GM23338 (cell line): Measurements from ENCODE around the gene RFPL2. TPM values are rescaled to one million over a fixed set of nuclear protein-coding genes. Genes with fewer than 3 reads are reported as not detected.

Experiments
- ATAC-seq: fragments of 200-7000 bp; cut with Tn5 transposase; 3 replicates; pipeline ENCODE4 v1.9.1; 2020
- DNase-seq: peaks from one replicate; pipeline ENCODE4 v3.0.0-alpha.2; 2015; ENCODE audit warnings: low spot score
- H2AFZ ChIP-seq: fragments of 200-600 bp; sonication (generic); 2 replicates; pipeline ENCODE4 v1.8.0; 2016; ENCODE audit warnings: antibody characterized with exemption, mild to moderate bottlenecking, moderate library complexity
- H3F3A ChIP-seq: fragments of 200-600 bp; sonication (generic); replicated peaks from 2 replicates; pipeline ENCODE4 v1.8.0; 2017; ENCODE audit warnings: antibody characterized with exemption, mixed run types, low read depth
- H3K27ac ChIP-seq: fragments of 200-600 bp; sonication (generic); 2 replicates; pipeline ENCODE4 v1.6.1; 2016; ENCODE audit warnings: low read depth
- H3K27me3 ChIP-seq: fragments of 200-600 bp; sonication (generic); 2 replicates; pipeline ENCODE4 v1.8.0; 2016; ENCODE audit warnings: mild to moderate bottlenecking, mixed run types, moderate library complexity; ENCODE audit not compliant: insufficient read depth
- H3K36me3 ChIP-seq: fragments of 200-600 bp; sonication (generic); 2 replicates; pipeline ENCODE4 v1.8.0; 2016; ENCODE audit warnings: mild to moderate bottlenecking; ENCODE audit not compliant: insufficient read depth
- H3K4me1 ChIP-seq: fragments of 200-600 bp; sonication (generic); 2 replicates; pipeline ENCODE4 v1.8.0; 2016; ENCODE audit warnings: mild to moderate bottlenecking, moderate library complexity; ENCODE audit not compliant: insufficient read depth
- H3K4me2 ChIP-seq: fragments of 200-600 bp; sonication (generic); 2 replicates; pipeline ENCODE4 v1.7.1; 2017; ENCODE audit warnings: mixed run types
- H3K4me3 ChIP-seq: fragments of 200-600 bp; sonication (generic); 2 replicates; pipeline ENCODE4 v1.6.1; 2016; ENCODE audit warnings: mixed run types
- H3K79me2 ChIP-seq: fragments of 200-600 bp; sonication (generic); replicated peaks from 2 replicates; pipeline ENCODE4 v1.8.0; 2017; ENCODE audit warnings: mild to moderate bottlenecking; ENCODE audit not compliant: insufficient read depth
- H3K9me2 ChIP-seq: fragments of 200-600 bp; sonication (generic); 2 replicates; pipeline ENCODE4 v1.8.0; 2017; ENCODE audit not compliant: insufficient read depth
- H4K20me1 ChIP-seq: fragments of 200-600 bp; sonication (generic); replicated peaks from 2 replicates; pipeline ENCODE4 v1.8.0; 2017; ENCODE audit warnings: mild to moderate bottlenecking; ENCODE audit not compliant: insufficient read depth
- H3K27ac Mint-ChIP-seq: 2 replicates; pipeline ENCODE4 v1.8.0; 2020; ENCODE audit warnings: inconsistent platforms, mild to moderate bottlenecking, moderate library complexity, mixed read lengths
- H3K27me3 Mint-ChIP-seq: 3 replicates; pipeline ENCODE4 v1.8.0; 2022; ENCODE audit warnings: low read depth, mild to moderate bottlenecking, moderate library complexity, mixed read lengths, inconsistent platforms; ENCODE audit not compliant: insufficient read depth, poor library complexity
- H3K36me3 Mint-ChIP-seq: 3 replicates; pipeline ENCODE4 v1.8.0; 2021; ENCODE audit warnings: low read depth, mild to moderate bottlenecking, inconsistent platforms, moderate library complexity, mixed read lengths
- H3K4me1 Mint-ChIP-seq: 3 replicates; pipeline ENCODE4 v1.8.0; 2020; ENCODE audit warnings: mild to moderate bottlenecking, inconsistent platforms, mixed read lengths
- H3K4me3 Mint-ChIP-seq: 3 replicates; pipeline ENCODE4 v1.8.0; 2021; ENCODE audit warnings: moderate library complexity, mild to moderate bottlenecking, inconsistent platforms, mixed read lengths
- H3K9me3 Mint-ChIP-seq: 3 replicates; pipeline ENCODE4 v1.8.0; 2020; ENCODE audit warnings: moderate library complexity, mild to moderate bottlenecking, inconsistent platforms, mixed read lengths
- CREB1 ChIP-seq: fragments of 250-450 bp; sonication (Bioruptor Pico); IDR thresholded peaks from 2 replicates; pipeline ENCODE4 v1.5.0; 2020; ENCODE audit warnings: low read depth, mild to moderate bottlenecking, moderate library complexity
- EZH2 ChIP-seq: fragments of 200-600 bp; sonication (generic); IDR thresholded peaks from one replicate; pipeline ENCODE4 v1.8.0; 2017; ENCODE audit warnings: antibody characterized with exemption, mild to moderate bottlenecking, low read depth; ENCODE audit not compliant: unreplicated experiment
- NANOG ChIP-seq: IDR thresholded peaks from 2 replicates; pipeline ENCODE4 v1.6.1; 2016; ENCODE audit warnings: antibody characterized with exemption, borderline replicate concordance
- STAT1 ChIP-seq: IDR thresholded peaks from one replicate; pipeline ENCODE4 v1.6.1; 2016; ENCODE audit warnings: antibody characterized with exemption; ENCODE audit not compliant: unreplicated experiment
- ZNF331 ChIP-seq: fragments of 250-450 bp; sonication (Bioruptor Pico); IDR thresholded peaks from 2 replicates; pipeline ENCODE4 v1.5.0; 2020; ENCODE audit warnings: low read depth, mild to moderate bottlenecking, moderate library complexity
- polyA plus RNA-seq: library from polyadenylated mRNA; unstranded; fragments of >200 nt; fragmentation: Nextera tagmentation; extraction: Ambion mirVana; gene quantifications from 2 replicates; pipeline ENCODE4 v1.2.1, GENCODE V29; 2016
- total RNA-seq: library from RNA; depleted of rRNA; stranded (reverse); fragments of >200 nt; shearing (Covaris generic); gene quantifications from 2 replicates; pipeline ENCODE4 v1.2.3, GENCODE V29; 2014
- TF ChIP-seq, protein P1 (sequence below), 2 experiments: fragments of 200-600 bp in 1 of 2; sonication (generic) in 1 of 2; conservative IDR thresholded peaks; 2 replicates each; pipeline versions ENCODE4 v1.5.1 to v1.6.1; 2016 to 2017; ENCODE audit warnings: antibody characterized with exemption in 2 of 2, low read depth in 2 of 2, mild to moderate bottlenecking in 2 of 2, moderate library complexity in 1 of 2
- TF ChIP-seq, protein P2 (sequence below): IDR thresholded peaks from one replicate; pipeline ENCODE4 v1.6.1; 2018; ENCODE audit warnings: antibody characterized with exemption; ENCODE audit not compliant: unreplicated experiment
- TF ChIP-seq, protein P3 (sequence below): fragments of 250-450 bp; sonication (Bioruptor Pico); IDR thresholded peaks from 2 replicates; pipeline ENCODE4 v1.5.0; 2020; ENCODE audit warnings: mild to moderate bottlenecking, moderate library complexity

RFPL2 gene
- total and polyA plus RNA-seq, 2 experiments from 2014 or later = 0.45 TPM; not detected in 1

DNA sequence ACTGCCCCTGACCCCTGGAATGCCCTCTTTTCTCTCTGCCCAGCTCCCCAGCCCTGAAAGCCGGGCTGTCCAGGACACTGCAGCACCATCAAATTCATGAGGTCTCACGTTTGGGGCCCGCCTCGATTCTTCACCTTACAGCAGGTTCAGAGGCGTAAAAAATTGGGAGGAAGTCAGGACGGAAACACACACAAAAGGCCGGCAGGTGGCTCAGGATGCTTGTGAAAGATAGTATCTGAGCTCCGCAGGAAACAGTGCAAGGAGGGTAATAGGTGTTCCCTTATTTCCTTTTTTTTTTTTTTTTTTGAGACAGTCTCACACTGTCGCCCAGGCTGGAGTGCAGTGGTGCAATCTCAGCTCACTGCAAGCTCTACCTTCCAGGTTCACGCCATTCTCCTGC, 4.1 kb downstream of the RFPL2 start:
- Mint-ChIP-seq H3K27ac (no peak overlapping the region), H3K4me3 (no peak overlapping the region), H3K4me1 (peaks cover 39% of the 10 kb centered on the region), H3K9me3 (no peaks in the 10 kb centered on the region), H3K36me3 (no peaks in the 10 kb centered on the region), H3K27me3 (peaks cover 43% of the 10 kb centered on the region)
- Histone ChIP-seq H4K20me1 (no peaks in the 10 kb centered on the region), H3K9me2 (no peaks in the 10 kb centered on the region), H3K4me1 (peaks cover 8% of the 10 kb centered on the region; the same call in 1 of the 2 replicates), H3K4me3 (no peak overlapping the region), H3K36me3 (no peaks in the 10 kb centered on the region), H2AFZ (no peak overlapping the region), H3K27ac (no peak overlapping the region), H3F3A (no peaks in the 10 kb centered on the region), H3K79me2 (no peaks in the 10 kb centered on the region), H3K4me2 (no peak overlapping the region), H3K27me3 (peaks cover 47% of the 10 kb centered on the region)
- ATAC-seq (no peak), DNase-seq (peak; percentile 45)
- TF ChIP-seq, protein P1, sequence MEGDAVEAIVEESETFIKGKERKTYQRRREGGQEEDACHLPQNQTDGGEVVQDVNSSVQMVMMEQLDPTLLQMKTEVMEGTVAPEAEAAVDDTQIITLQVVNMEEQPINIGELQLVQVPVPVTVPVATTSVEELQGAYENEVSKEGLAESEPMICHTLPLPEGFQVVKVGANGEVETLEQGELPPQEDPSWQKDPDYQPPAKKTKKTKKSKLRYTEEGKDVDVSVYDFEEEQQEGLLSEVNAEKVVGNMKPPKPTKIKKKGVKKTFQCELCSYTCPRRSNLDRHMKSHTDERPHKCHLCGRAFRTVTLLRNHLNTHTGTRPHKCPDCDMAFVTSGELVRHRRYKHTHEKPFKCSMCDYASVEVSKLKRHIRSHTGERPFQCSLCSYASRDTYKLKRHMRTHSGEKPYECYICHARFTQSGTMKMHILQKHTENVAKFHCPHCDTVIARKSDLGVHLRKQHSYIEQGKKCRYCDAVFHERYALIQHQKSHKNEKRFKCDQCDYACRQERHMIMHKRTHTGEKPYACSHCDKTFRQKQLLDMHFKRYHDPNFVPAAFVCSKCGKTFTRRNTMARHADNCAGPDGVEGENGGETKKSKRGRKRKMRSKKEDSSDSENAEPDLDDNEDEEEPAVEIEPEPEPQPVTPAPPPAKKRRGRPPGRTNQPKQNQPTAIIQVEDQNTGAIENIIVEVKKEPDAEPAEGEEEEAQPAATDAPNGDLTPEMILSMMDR (conservative IDR thresholded peaks at IDR 0.05; ENCODE audit: low read depth in 2 of 2) = peak in 1 of 2 experiments; percentile 12; a peak in 1 of 4 replicates
- no peak for TF ChIP-seq NANOG
- no peak for TF ChIP-seq EZH2
- TF ChIP-seq CREB1 (CRISPR knock-in tag) = no peak
- TF ChIP-seq, protein P2, sequence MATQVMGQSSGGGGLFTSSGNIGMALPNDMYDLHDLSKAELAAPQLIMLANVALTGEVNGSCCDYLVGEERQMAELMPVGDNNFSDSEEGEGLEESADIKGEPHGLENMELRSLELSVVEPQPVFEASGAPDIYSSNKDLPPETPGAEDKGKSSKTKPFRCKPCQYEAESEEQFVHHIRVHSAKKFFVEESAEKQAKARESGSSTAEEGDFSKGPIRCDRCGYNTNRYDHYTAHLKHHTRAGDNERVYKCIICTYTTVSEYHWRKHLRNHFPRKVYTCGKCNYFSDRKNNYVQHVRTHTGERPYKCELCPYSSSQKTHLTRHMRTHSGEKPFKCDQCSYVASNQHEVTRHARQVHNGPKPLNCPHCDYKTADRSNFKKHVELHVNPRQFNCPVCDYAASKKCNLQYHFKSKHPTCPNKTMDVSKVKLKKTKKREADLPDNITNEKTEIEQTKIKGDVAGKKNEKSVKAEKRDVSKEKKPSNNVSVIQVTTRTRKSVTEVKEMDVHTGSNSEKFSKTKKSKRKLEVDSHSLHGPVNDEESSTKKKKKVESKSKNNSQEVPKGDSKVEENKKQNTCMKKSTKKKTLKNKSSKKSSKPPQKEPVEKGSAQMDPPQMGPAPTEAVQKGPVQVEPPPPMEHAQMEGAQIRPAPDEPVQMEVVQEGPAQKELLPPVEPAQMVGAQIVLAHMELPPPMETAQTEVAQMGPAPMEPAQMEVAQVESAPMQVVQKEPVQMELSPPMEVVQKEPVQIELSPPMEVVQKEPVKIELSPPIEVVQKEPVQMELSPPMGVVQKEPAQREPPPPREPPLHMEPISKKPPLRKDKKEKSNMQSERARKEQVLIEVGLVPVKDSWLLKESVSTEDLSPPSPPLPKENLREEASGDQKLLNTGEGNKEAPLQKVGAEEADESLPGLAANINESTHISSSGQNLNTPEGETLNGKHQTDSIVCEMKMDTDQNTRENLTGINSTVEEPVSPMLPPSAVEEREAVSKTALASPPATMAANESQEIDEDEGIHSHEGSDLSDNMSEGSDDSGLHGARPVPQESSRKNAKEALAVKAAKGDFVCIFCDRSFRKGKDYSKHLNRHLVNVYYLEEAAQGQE = no peak

DNA sequence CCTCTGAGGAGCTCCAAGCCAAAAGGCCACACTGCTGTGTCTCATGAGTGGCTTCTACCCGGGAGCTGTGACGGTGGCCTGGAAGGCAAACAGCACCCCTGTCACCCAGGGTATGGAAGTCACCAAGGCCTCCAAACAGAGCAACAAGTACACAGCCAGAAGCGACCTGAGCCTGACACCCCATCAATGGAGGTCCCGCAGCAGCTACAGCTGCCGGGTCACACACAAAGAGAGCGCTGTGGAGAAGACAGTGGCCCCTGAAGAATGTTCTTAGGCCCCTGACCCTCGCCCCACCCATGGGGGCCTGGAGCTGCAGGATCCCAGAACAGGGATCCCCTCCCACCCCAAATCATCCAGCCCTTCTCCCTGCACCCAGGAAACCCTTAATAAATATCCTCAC, 4.9 kb downstream of the RFPL2 start:
- no peak for ATAC-seq
- no peak overlapping the region for H3K27ac ChIP-seq
- H4K20me1 ChIP-seq = no peaks in the 10 kb centered on the region
- no peak overlapping the region for H3K4me3 Mint-ChIP-seq
- DNase-seq = no peak
- no peak overlapping the region for H3K4me2 ChIP-seq
- H3F3A ChIP-seq = no peaks in the 10 kb centered on the region
- H3K36me3 Mint-ChIP-seq = no peaks in the 10 kb centered on the region
- no peaks in the 10 kb centered on the region for H3K9me3 Mint-ChIP-seq
- TF ChIP-seq EZH2 (no peak), ZNF331 (CRISPR knock-in tag) (no peak), CREB1 (CRISPR knock-in tag) (no peak), NANOG (no peak), STAT1 (no peak)
- TF ChIP-seq, protein P3, sequence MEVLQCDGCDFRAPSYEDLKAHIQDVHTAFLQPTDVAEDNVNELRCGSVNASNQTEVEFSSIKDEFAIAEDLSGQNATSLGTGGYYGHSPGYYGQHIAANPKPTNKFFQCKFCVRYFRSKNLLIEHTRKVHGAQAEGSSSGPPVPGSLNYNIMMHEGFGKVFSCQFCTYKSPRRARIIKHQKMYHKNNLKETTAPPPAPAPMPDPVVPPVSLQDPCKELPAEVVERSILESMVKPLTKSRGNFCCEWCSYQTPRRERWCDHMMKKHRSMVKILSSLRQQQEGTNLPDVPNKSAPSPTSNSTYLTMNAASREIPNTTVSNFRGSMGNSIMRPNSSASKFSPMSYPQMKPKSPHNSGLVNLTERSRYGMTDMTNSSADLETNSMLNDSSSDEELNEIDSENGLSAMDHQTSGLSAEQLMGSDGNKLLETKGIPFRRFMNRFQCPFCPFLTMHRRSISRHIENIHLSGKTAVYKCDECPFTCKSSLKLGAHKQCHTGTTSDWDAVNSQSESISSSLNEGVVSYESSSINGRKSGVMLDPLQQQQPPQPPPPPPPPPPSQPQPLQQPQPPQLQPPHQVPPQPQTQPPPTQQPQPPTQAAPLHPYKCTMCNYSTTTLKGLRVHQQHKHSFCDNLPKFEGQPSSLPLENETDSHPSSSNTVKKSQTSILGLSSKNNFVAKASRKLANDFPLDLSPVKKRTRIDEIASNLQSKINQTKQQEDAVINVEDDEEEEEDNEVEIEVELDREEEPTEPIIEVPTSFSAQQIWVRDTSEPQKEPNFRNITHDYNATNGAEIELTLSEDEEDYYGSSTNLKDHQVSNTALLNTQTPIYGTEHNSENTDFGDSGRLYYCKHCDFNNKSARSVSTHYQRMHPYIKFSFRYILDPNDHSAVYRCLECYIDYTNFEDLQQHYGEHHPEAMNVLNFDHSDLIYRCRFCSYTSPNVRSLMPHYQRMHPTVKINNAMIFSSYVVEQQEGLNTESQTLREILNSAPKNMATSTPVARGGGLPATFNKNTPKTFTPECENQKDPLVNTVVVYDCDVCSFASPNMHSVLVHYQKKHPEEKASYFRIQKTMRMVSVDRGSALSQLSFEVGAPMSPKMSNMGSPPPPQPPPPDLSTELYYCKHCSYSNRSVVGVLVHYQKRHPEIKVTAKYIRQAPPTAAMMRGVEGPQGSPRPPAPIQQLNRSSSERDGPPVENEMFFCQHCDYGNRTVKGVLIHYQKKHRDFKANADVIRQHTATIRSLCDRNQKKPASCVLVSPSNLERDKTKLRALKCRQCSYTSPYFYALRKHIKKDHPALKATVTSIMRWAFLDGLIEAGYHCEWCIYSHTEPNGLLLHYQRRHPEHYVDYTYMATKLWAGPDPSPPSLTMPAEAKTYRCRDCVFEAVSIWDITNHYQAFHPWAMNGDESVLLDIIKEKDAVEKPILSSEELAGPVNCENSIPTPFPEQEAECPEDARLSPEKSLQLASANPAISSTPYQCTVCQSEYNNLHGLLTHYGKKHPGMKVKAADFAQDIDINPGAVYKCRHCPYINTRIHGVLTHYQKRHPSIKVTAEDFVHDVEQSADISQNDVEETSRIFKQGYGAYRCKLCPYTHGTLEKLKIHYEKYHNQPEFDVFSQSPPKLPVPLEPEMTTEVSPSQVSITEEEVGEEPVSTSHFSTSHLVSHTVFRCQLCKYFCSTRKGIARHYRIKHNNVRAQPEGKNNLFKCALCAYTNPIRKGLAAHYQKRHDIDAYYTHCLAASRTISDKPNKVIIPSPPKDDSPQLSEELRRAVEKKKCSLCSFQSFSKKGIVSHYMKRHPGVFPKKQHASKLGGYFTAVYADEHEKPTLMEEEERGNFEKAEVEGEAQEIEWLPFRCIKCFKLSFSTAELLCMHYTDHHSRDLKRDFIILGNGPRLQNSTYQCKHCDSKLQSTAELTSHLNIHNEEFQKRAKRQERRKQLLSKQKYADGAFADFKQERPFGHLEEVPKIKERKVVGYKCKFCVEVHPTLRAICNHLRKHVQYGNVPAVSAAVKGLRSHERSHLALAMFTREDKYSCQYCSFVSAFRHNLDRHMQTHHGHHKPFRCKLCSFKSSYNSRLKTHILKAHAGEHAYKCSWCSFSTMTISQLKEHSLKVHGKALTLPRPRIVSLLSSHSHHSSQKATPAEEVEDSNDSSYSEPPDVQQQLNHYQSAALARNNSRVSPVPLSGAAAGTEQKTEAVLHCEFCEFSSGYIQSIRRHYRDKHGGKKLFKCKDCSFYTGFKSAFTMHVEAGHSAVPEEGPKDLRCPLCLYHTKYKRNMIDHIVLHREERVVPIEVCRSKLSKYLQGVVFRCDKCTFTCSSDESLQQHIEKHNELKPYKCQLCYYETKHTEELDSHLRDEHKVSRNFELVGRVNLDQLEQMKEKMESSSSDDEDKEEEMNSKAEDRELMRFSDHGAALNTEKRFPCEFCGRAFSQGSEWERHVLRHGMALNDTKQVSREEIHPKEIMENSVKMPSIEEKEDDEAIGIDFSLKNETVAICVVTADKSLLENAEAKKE (CRISPR knock-in tag) = no peak
- no peaks in the 10 kb centered on the region for H3K79me2 ChIP-seq
- H3K27me3 Mint-ChIP-seq = peaks cover 40% of the 10 kb centered on the region
- peaks cover 34% of the 10 kb centered on the region for H3K4me1 Mint-ChIP-seq
- peaks cover 8% of the 10 kb centered on the region; the same call in 1 of the 2 replicates for H3K4me1 ChIP-seq
- H3K9me2 ChIP-seq = no peaks in the 10 kb centered on the region
- H3K4me3 ChIP-seq = no peak overlapping the region
- H2AFZ ChIP-seq = no peak overlapping the region
- no peak overlapping the region for H3K27ac Mint-ChIP-seq
- H3K36me3 ChIP-seq = no peaks in the 10 kb centered on the region
- peaks cover 39% of the 10 kb centered on the region for H3K27me3 ChIP-seq
